PFSK-1 (cell line): Measurements from ENCODE around the gene HOMER1.

Experiments used
- POLR2AphosphoS5 ChIP-seq: IDR thresholded peaks from 2 replicates; pipeline ENCODE4 v1.6.1; 2012; ENCODE audit warnings: low read depth, mild to moderate bottlenecking, control low read depth, low read length, moderate library complexity
- REST ChIP-seq, 2 experiments: IDR thresholded peaks; 2 replicates each; pipeline versions ENCODE4 v1.6.1 to v1.8.0; 2011 to 2012; ENCODE audit warnings: low read depth in 2 of 2, low read length in 2 of 2, control low read depth in 1 of 2, inconsistent platforms in 1 of 2, mild to moderate bottlenecking in 1 of 2, moderate library complexity in 1 of 2; ENCODE audit not compliant: insufficient read depth in 1 of 2
- SIN3A ChIP-seq: IDR thresholded peaks from 2 replicates; pipeline ENCODE4 v1.6.1; 2012; ENCODE audit warnings: mild to moderate bottlenecking, low read length, moderate library complexity, borderline replicate concordance; ENCODE audit not compliant: insufficient read depth
- TAF1 ChIP-seq: IDR thresholded peaks from 2 replicates; pipeline ENCODE4 v1.6.1; 2012; ENCODE audit warnings: low read length, control low read depth, borderline replicate concordance; ENCODE audit not compliant: insufficient read depth

GRCh38 chr5:79508354-79508753 lies 5.6 kb downstream of the HOMER1 start:
- TF ChIP-seq REST (IDR thresholded peaks at IDR 0.05; ENCODE audit: insufficient read depth in 1 of 2, low read depth in 2 of 2, low read length in 2 of 2): no peak
- no peak for TF ChIP-seq TAF1
- no peak for TF ChIP-seq POLR2AphosphoS5
- no peak for TF ChIP-seq SIN3A
